ENCODE results near the gene CHML. TPM values are rescaled to one million over a fixed set of nuclear protein-coding genes. Genes with fewer than 3 reads are reported as not detected.

CHML gene
- total and polyA plus RNA-seq, 10 of the 15 experiments (the other 5 are each of a cell fraction or from before 2014, with no cell fraction given) = 2.0 to 15.5 (median 6.0) TPM

GRCh38 chr1:241654641-241655040 lies 14.5 kb upstream of the CHML start:
- 6% methylated on average over 1 of the region's 1 CpG for WGBS (ENCODE audit: insufficient coverage, insufficient replicate concordance, low lambda C conversion rate, missing lambda C conversion rate)
- intact Hi-C loops (cut with micrococcal nuclease; ENCODE audit: unreplicated experiment) = no loop called here
- H3K27me3 ChIP-seq (replicated peaks in 1 of 2; ENCODE audit: control insufficient read depth in 2 of 2, insufficient read depth in 2 of 2, low read length in 1 of 2) = no peaks in the 10 kb centered on the region; a peak in 1 of 4 replicates
- no peak for ATAC-seq
- FAIRE-seq = no peak
- no TSS peak for BruUV-seq (replicated peaks)
- POLR2A ChIA-PET = no interaction called here
- TF ChIP-seq MTA2 (IDR thresholded peaks at IDR 0.05; ENCODE audit: low read depth) (no peak), ZNF217 (IDR thresholded peaks at IDR 0.05) (no peak), ZBTB4 (CRISPR knock-in tag; IDR thresholded peaks at IDR 0.05) (no peak), IRF5 (IDR thresholded peaks at IDR 0.05; ENCODE audit: borderline replicate concordance) (no peak), BCL3 (IDR thresholded peaks at IDR 0.05; ENCODE audit: borderline replicate concordance, insufficient read depth, low read depth, low read length, poor library complexity, severe bottlenecking) (no peak), MLLT1 (IDR thresholded peaks at IDR 0.05) (no peak), POLR2AphosphoS5 (IDR thresholded peaks at IDR 0.05; ENCODE audit: low read length) (no peak), HDAC6 (IDR thresholded peaks at IDR 0.05; ENCODE audit: unreplicated experiment) (no peak), ZNF687 (IDR thresholded peaks at IDR 0.05) (no peak), CREB1 (IDR thresholded peaks at IDR 0.05; ENCODE audit: low read depth) (no peak), RAD21 (IDR thresholded peaks at IDR 0.05; ENCODE audit: insufficient read depth, low read depth, low read length) (no peak), SMARCA5 (IDR thresholded peaks at IDR 0.05) (no peak), SPI1 (IDR thresholded peaks at IDR 0.05; ENCODE audit: borderline replicate concordance, insufficient read depth, low read depth, low read length) (no peak)
- SMC1A ChIA-PET (ENCODE audit: uncharacterized antibody, unreplicated experiment) = no interaction called here
- no peak overlapping the region for H3K4me2 ChIP-seq (ENCODE audit: control insufficient read depth, insufficient read depth)
- H3K27ac ChIP-seq (ENCODE audit: control insufficient read depth, insufficient read depth) = no peak overlapping the region
- CTCF ChIA-PET = interaction anchor here (0.9 kb wide), 1 partner anchor 44 kb away, joined by 4 read pairs; no protein-coding TSS in a partner anchor
- no peaks in the 10 kb centered on the region for H3K79me2 ChIP-seq (ENCODE audit: control insufficient read depth, insufficient read depth, low read length)
- no peak overlapping the region for H3K4me3 ChIP-seq
- RAD21 ChIA-PET (ENCODE audit: unreplicated experiment) = no interaction called here
- H3K9ac ChIP-seq (ENCODE audit: control insufficient read depth, insufficient read depth, low read length) = no peak overlapping the region
- H4K20me1 ChIP-seq (ENCODE audit: control insufficient read depth, insufficient read depth) = no peaks in the 10 kb centered on the region
- no peaks in the 10 kb centered on the region for H3K9me3 ChIP-seq (replicated peaks; ENCODE audit: control insufficient read depth, insufficient read depth, low read length)
- in situ Hi-C loops (cut with MboI) = no loop called here
- no peak overlapping the region for H2AFZ ChIP-seq (ENCODE audit: control insufficient read depth, low read depth, low read length)
- no peaks in the 10 kb centered on the region for H3K4me1 ChIP-seq (ENCODE audit: control insufficient read depth, insufficient read depth, low read length)
- H3K36me3 ChIP-seq (ENCODE audit: control insufficient read depth in 2 of 2, insufficient read depth in 2 of 2, low read length in 1 of 2) = no peaks in the 10 kb centered on the region
- DNase-seq (ENCODE audit: low read depth, low spot score) = no peak

Data from GM12878 (cell line).